Measurements from ENCODE around the gene COBL. TPM values are rescaled to one million over a fixed set of nuclear protein-coding genes. Genes with fewer than 3 reads are reported as not detected.
"Not testable (repeated sequence)": the region's sequence is repeated elsewhere in the genome, so short reads cannot be mapped to it uniquely, and the experiment has no call there.

Gene COBL
- total RNA-seq, 6 experiments from 2014 or later = 21.5 to 35.9 (median 24.6) TPM

- H3K27ac ChIP-seq = no peak overlapping the region
- DNase-seq (no peak), ATAC-seq (no peak)
- H3K4me1 ChIP-seq = no peaks in the 10 kb centered on the region
- H3K9me3 ChIP-seq = no peaks in the 10 kb centered on the region
- no peaks in the 10 kb centered on the region for H3K27me3 ChIP-seq
- H3K4me3 ChIP-seq = no peak overlapping the region
- WGBS (ENCODE audit: insufficient coverage, low coverage, low lambda C conversion rate, missing lambda C conversion rate) = 61% methylated on average over 3 of the region's 3 CpGs
- TF ChIP-seq CTCF (IDR thresholded peaks at IDR 0.05) (peak in 1 of 4 donors; percentile 7), POLR2A (IDR thresholded peaks at IDR 0.05) (no peak)
- no peaks in the 10 kb centered on the region for H3K36me3 ChIP-seq
- intact Hi-C loops (cut with DNase I) = no loop called here
These were observed 315.7 kb downstream of the COBL start for GRCh38 chr7:51000956-51001355.

- TF ChIP-seq CTCF (IDR thresholded peaks at IDR 0.05) (no peak), POLR2A (IDR thresholded peaks at IDR 0.05) (no peak)
- Histone ChIP-seq H3K4me1 (no peaks in the 10 kb centered on the region), H3K9me3 (no peaks in the 10 kb centered on the region), H3K4me3 (no peak overlapping the region), H3K27ac (no peak overlapping the region), H3K27me3 (no peaks in the 10 kb centered on the region), H3K36me3 (no peaks in the 10 kb centered on the region)
- ATAC-seq (no peak), DNase-seq (no peak)
- WGBS (ENCODE audit: insufficient coverage, low coverage, low lambda C conversion rate, missing lambda C conversion rate) = 91% methylated on average over 4 of the region's 5 CpGs
- intact Hi-C loops (cut with DNase I) = no loop called here
These were observed 321.8 kb downstream of the COBL start for GRCh38 chr7:50994753-50995319.

- H3K9me3 ChIP-seq; H3K4me1 ChIP-seq; H3K27ac ChIP-seq; DNase-seq; H3K36me3 ChIP-seq; H3K27me3 ChIP-seq; intact Hi-C loops (cut with DNase I); ATAC-seq; H3K4me3 ChIP-seq: not testable (repeated sequence)
- WGBS (ENCODE audit: insufficient coverage, low coverage, low lambda C conversion rate, missing lambda C conversion rate) = 50% methylated on average over 1 of the region's 1 CpG
These were observed 326.4 kb downstream of the COBL start for GRCh38 chr7:50990214-50990613.

- WGBS (ENCODE audit: insufficient coverage, low coverage, low lambda C conversion rate, missing lambda C conversion rate) = 78% methylated on average over 1 of the region's 1 CpG
- Histone ChIP-seq H3K27ac (no peak overlapping the region), H3K27me3 (no peaks in the 10 kb centered on the region), H3K9me3 (no peaks in the 10 kb centered on the region), H3K4me1 (no peaks in the 10 kb centered on the region), H3K36me3 (no peaks in the 10 kb centered on the region), H3K4me3 (no peak overlapping the region)
- no peak for ATAC-seq
- intact Hi-C loops (cut with DNase I) = no loop called here
- TF ChIP-seq POLR2A (IDR thresholded peaks at IDR 0.05) (no peak), CTCF (IDR thresholded peaks at IDR 0.05) (no peak)
- DNase-seq = no peak
These were observed 327.6 kb downstream of the COBL start for GRCh38 chr7:50988988-50989387.

- intact Hi-C loops (cut with DNase I) = no loop called here
- no peak overlapping the region for H3K4me3 ChIP-seq
- no peaks in the 10 kb centered on the region for H3K4me1 ChIP-seq
- TF ChIP-seq CTCF (IDR thresholded peaks at IDR 0.05) (no peak), POLR2A (IDR thresholded peaks at IDR 0.05) (no peak)
- no peak overlapping the region for H3K27ac ChIP-seq
- H3K27me3 ChIP-seq = no peaks in the 10 kb centered on the region
- H3K9me3 ChIP-seq = no peaks in the 10 kb centered on the region
- DNase-seq = no peak
- no peaks in the 10 kb centered on the region for H3K36me3 ChIP-seq
- WGBS (ENCODE audit: insufficient coverage, low coverage, low lambda C conversion rate, missing lambda C conversion rate) = 92% methylated on average over 3 of the region's 6 CpGs
- ATAC-seq = no peak
These were observed 328.1 kb downstream of the COBL start for GRCh38 chr7:50988465-50988864.

All from right lobe of liver (tissue), 6 donors.